Measurements from ENCODE around the gene GOT2.
"Not testable (repeated sequence)": the region's sequence is repeated elsewhere in the genome, so short reads cannot be mapped to it uniquely, and the experiment has no call there.

Gene GOT2

DNA sequence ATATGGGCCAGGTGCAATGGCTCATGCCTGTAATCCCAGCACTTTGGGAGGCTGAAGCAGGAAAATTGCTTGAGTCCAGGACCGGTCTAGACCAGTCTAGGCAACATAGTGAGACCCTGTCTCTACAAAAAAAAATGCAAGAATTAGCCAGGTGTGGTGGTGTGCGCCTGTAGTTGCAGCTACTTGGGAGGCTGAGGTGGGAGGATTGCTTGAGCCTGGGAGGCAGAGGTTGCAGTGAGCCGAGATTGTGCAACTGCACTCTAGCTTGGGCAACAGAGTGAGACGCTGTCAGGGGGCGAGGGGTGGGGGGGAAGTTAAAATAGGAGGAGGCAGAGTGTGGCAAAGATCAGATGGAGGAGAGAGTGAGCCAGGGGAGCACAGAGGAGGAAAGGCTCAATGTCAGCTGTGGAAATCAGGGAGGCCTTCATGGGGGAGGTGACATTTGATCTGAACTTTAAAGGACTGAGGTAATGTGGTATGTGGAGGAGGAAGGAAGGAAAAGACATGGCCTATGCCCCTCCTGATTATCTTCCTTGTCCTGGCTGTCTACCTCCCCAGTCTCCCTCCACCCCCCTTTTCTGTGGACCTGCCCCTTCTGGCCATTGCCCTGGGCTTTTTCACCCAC lies 4.7 kb upstream of the GOT2 start:
- no peak overlapping the region for H3K27ac ChIP-seq (ENCODE audit: low read length)
- H3K4me3 ChIP-seq (ENCODE audit: low read length): no peak overlapping the region
- H3K27me3 ChIP-seq (ENCODE audit: control insufficient read depth, insufficient read depth, low read length): no peaks in the 10 kb centered on the region
- H3K4me1 ChIP-seq (ENCODE audit: control insufficient read depth, low read depth, low read length): peaks cover 4% of the 10 kb centered on the region
- H3K9ac ChIP-seq (ENCODE audit: low read length): no peak overlapping the region
- no peaks in the 10 kb centered on the region for H3K36me3 ChIP-seq (ENCODE audit: control insufficient read depth, low read depth, low read length)
- no peaks in the 10 kb centered on the region for H3K9me3 ChIP-seq (ENCODE audit: control insufficient read depth, low read depth, low read length)

DNA sequence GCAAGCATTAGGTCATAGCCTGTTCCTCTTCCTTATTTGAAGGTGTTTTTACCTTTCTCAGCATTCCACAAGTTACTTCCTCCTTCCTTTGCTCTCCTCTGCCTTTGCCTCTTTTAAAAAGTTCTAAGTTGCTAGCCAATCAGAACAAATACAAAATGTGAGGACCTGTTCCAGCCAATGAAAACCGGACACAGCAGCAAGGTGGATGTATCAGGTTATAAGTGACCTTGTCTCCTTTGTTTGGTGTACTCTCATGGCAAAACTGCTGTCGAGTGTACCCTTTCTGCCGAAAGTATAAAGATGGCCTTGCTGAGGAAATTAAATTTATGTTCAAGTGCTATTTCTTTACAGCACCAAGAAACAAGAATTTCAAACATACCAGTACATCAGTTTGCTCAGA lies 2.2 kb upstream of the GOT2 start:
- H3K9ac ChIP-seq (ENCODE audit: low read length); H3K27me3 ChIP-seq (ENCODE audit: control insufficient read depth, insufficient read depth, low read length); H3K27ac ChIP-seq (ENCODE audit: low read length); H3K9me3 ChIP-seq (ENCODE audit: control insufficient read depth, low read depth, low read length); H3K36me3 ChIP-seq (ENCODE audit: control insufficient read depth, low read depth, low read length); H3K4me3 ChIP-seq (ENCODE audit: low read length): not testable (repeated sequence)
- peaks cover 13% of the 10 kb centered on the region for H3K4me1 ChIP-seq (ENCODE audit: control insufficient read depth, low read depth, low read length)

DNA sequence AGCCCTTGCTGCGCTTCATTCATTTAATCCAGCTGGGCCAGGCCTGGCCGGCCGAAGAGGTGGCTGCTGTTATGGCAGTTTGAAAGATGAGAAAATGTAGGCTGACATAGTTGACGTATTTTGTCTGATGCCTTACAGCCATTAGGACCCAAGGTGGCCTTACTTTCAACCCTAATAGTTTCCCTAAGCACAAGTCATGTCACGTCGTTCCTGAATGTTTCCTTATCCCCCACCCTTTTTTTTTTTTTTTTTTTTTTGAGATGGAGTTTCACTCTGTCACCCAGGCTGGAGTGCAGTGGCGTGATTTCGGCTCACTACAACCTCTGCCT lies 307 bp upstream of the GOT2 start:
- H3K4me3 ChIP-seq (ENCODE audit: low read length): peak overlapping the region; percentile 98
- H3K27ac ChIP-seq (ENCODE audit: low read length): no peak overlapping the region
- peaks cover 5% of the 10 kb centered on the region for H3K36me3 ChIP-seq (ENCODE audit: control insufficient read depth, low read depth, low read length)
- H3K4me1 ChIP-seq (ENCODE audit: control insufficient read depth, low read depth, low read length): peaks cover 13% of the 10 kb centered on the region
- H3K9ac ChIP-seq (ENCODE audit: low read length): peak overlapping the region; percentile 91
- H3K27me3 ChIP-seq (ENCODE audit: control insufficient read depth, insufficient read depth, low read length): no peaks in the 10 kb centered on the region
- no peaks in the 10 kb centered on the region for H3K9me3 ChIP-seq (ENCODE audit: control insufficient read depth, low read depth, low read length)

DNA sequence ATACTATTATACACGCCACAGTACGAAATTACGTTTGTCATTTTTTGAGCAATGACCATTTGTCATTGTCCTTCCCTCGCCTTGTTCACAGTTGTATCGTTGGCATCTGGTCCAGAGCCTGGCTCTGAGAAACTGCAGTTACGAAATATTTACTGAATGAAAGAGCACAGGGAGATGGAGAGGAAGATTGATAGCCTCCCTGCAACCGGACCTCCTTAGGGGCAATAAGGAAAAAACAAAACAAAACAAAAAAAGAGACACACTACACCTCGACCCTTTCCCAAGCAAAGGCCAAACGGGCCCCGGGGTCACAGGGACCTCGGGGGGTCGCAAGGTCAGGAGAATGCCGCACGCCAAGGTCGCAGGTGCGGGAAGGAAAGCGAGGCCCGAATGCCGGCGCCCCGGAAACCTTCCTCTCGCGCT lies 857 bp downstream of the GOT2 start:
- Histone ChIP-seq H3K4me1 (ENCODE audit: control insufficient read depth, low read depth, low read length) (peaks cover 13% of the 10 kb centered on the region), H3K4me3 (ENCODE audit: low read length) (peak overlapping the region; percentile 98), H3K9ac (ENCODE audit: low read length) (peak overlapping the region; percentile 91), H3K9me3 (ENCODE audit: control insufficient read depth, low read depth, low read length) (no peaks in the 10 kb centered on the region), H3K27me3 (ENCODE audit: control insufficient read depth, insufficient read depth, low read length) (no peaks in the 10 kb centered on the region), H3K27ac (ENCODE audit: low read length) (peak overlapping the region; percentile 78), H3K36me3 (ENCODE audit: control insufficient read depth, low read depth, low read length) (peaks cover 5% of the 10 kb centered on the region)

DNA sequence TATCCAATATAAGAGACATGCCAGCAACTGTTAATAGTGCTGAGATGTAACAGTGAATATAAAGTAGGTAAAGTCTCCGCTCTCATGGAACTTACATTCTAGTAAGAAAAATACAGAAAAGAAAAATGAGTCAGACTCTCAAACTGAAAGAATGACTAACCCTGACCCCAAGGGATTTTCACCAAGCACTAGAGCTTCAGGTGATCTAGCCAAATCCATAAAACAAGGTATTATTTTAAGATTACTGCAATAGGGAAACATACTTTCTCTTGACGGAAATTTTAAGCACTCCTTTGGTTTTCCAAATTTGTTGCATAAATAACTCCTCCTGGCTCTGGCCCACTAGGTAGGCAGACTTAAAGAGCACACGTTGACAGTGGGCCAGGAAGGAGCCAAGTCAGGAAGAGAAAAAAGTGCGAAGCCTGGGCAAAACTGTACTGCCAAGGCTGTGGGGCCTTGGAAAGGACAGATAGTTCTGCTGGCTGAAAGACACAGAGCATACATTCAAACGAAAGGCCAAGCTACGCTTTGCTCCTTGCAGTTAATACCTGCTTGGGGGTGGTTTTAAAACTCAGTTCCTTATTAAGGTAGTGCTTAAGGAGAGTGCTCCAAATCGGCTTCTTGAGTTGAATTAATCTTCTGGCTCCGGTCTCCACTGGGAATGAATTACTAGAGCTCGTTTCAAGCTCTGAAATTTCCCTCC lies 1.4 kb downstream of the GOT2 start:
- peak overlapping the region; percentile 78 for H3K27ac ChIP-seq (ENCODE audit: low read length)
- no peaks in the 10 kb centered on the region for H3K9me3 ChIP-seq (ENCODE audit: control insufficient read depth, low read depth, low read length)
- H3K4me3 ChIP-seq (ENCODE audit: low read length): peak overlapping the region; percentile 98
- H3K9ac ChIP-seq (ENCODE audit: low read length): peak overlapping the region; percentile 91
- H3K27me3 ChIP-seq (ENCODE audit: control insufficient read depth, insufficient read depth, low read length): no peaks in the 10 kb centered on the region
- H3K4me1 ChIP-seq (ENCODE audit: control insufficient read depth, low read depth, low read length): peaks cover 13% of the 10 kb centered on the region
- H3K36me3 ChIP-seq (ENCODE audit: control insufficient read depth, low read depth, low read length): peaks cover 6% of the 10 kb centered on the region

DNA sequence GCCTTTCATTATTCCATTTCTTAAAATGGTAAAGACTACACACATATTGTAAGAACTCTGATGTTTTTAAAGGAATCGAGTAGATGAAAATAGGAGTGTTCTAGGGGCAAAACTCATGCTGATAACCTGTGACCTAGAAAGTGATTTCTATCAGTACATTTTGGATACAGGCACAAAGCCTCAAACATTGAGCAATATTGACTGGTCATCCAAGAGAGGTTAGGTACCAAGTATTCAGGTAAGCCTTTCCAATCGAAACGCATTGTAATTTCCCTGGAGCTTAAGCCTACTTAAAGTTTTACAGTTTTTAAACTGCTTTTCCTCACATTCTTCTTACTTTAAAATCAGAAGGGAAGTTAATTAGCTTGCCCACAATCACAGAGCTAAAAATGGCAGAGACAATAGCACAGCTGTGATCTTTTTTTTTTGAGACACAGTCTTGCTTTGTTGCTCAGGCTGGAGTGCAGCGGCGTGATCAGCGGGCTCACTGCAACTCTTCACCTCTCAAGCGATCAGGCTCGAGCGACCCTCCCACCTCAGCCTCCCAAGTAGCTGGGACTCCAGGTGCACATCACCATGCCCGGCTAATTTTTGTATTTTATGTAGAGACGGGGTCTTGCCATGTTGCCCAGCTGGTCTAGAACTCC lies 3.3 kb downstream of the GOT2 start:
- H3K4me3 ChIP-seq (ENCODE audit: low read length): no peak overlapping the region
- H3K27me3 ChIP-seq (ENCODE audit: control insufficient read depth, insufficient read depth, low read length): no peaks in the 10 kb centered on the region
- no peaks in the 10 kb centered on the region for H3K9me3 ChIP-seq (ENCODE audit: control insufficient read depth, low read depth, low read length)
- H3K9ac ChIP-seq (ENCODE audit: low read length): peak overlapping the region; percentile 7
- peaks cover 10% of the 10 kb centered on the region for H3K36me3 ChIP-seq (ENCODE audit: control insufficient read depth, low read depth, low read length)
- no peak overlapping the region for H3K27ac ChIP-seq (ENCODE audit: low read length)
- H3K4me1 ChIP-seq (ENCODE audit: control insufficient read depth, low read depth, low read length): peaks cover 13% of the 10 kb centered on the region

DNA sequence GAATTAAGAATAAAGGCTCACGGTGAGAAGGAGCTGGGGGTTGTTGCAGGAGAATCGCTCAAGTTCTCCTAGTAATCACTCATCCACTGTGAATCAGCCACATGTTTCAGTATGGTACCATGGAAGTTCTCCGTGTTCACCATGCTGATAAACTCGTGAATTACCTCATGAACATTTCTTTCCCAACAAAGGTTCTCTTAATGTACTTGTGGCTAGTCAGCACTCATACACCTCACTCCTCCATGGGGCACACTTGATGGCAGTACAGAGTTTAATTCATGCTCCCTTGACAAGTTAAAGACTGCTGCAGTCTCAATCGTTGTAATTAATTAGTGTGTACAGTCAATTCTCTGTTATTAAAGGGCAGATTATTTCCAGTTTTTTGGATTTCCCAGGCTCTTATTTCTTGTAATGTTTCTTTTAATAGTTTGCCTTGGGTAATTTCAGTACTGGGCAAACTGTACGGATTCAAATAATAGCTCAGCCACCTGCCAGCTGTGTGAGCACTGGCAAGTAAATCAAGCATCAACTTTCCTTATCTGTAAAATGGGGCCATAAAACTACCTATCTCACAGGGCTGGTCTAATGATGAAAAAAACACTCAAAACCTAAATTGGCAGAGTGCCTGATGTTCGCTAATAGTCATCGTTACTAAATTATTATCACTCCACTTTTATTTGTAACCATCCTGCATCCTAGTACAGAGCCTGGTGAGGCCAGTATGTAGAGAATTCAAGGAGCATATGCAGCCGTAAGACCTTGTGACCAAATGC lies 6.1 kb downstream of the GOT2 start:
- no peak overlapping the region for H3K27ac ChIP-seq (ENCODE audit: low read length)
- no peaks in the 10 kb centered on the region for H3K27me3 ChIP-seq (ENCODE audit: control insufficient read depth, insufficient read depth, low read length)
- H3K36me3 ChIP-seq (ENCODE audit: control insufficient read depth, low read depth, low read length): peaks cover 19% of the 10 kb centered on the region
- H3K4me3 ChIP-seq (ENCODE audit: low read length): no peak overlapping the region
- H3K9ac ChIP-seq (ENCODE audit: low read length): no peak overlapping the region
- H3K9me3 ChIP-seq (ENCODE audit: control insufficient read depth, low read depth, low read length): no peaks in the 10 kb centered on the region
- peaks cover 7% of the 10 kb centered on the region for H3K4me1 ChIP-seq (ENCODE audit: control insufficient read depth, low read depth, low read length)

DNA sequence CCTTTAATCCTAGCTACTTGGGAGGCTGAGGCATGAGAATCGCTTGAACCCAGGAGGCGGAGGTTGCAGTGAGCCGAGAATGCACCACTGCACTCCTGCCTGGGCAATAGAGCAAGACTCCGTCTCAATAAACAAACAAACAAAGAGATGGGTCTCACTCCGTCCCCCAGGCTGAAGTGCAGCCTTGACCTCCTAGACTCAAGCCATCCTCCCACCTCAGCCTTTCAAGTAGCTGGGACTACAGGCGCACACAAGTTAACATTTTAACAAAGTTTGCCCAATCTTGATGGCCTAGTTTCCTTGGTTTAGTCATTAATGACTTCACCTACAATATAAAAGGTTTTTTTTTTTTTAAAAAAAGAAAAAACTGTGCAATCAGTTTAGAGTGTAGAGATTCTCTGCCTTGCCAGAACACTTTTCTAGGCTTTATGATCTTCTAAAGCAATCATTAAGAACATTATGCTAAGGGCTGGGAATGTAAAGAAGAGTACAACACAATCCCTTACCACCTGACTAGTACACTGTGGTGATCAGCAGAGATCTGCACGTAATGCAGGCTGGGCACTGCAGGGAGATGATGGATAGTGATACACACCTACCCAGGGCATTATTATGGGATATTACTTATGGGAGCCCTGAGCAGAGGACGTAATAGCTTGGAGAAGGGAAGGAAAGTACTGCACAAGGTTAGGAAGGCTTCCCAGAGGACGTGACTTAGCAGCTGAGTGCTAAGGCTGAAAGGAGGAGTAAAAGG lies 6.9 kb downstream of the GOT2 start:
- Histone ChIP-seq H3K9ac (ENCODE audit: low read length) (no peak overlapping the region), H3K9me3 (ENCODE audit: control insufficient read depth, low read depth, low read length) (no peaks in the 10 kb centered on the region), H3K36me3 (ENCODE audit: control insufficient read depth, low read depth, low read length) (peaks cover 25% of the 10 kb centered on the region)

DNA sequence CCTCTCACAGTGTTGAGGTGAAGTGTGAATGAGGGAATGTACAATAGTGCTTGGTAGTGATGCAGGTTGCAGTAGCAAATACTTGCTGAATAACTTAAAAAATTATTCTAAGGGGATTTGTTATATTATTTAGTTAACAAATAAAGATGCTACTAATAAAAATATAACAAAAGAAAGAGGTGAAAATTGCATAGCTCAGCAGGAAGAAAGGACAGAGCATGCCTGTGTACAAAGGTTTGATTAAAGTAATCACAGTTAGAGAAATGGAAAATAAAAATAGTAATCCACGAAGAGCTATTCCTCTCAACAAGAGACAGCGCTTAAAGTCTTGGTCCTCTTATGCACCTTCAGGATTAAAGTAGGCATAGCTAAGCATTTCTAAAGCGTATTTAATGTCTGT lies 11.0 kb downstream of the GOT2 start:
- Histone ChIP-seq H3K9me3 (ENCODE audit: control insufficient read depth, low read depth, low read length) (no peaks in the 10 kb centered on the region), H3K9ac (ENCODE audit: low read length) (no peak overlapping the region), H3K36me3 (ENCODE audit: control insufficient read depth, low read depth, low read length) (peaks cover 57% of the 10 kb centered on the region), H3K4me3 (ENCODE audit: low read length) (no peak overlapping the region), H3K4me1 (ENCODE audit: control insufficient read depth, low read depth, low read length) (no peaks in the 10 kb centered on the region), H3K27ac (ENCODE audit: low read length) (no peak overlapping the region), H3K27me3 (ENCODE audit: control insufficient read depth, insufficient read depth, low read length) (no peaks in the 10 kb centered on the region)

More for the DNA sequence above, 6.9 kb downstream of the GOT2 start:
- H3K4me1 ChIP-seq (ENCODE audit: control insufficient read depth, low read depth, low read length): no peaks in the 10 kb centered on the region
- H3K4me3 ChIP-seq (ENCODE audit: low read length): no peak overlapping the region
- no peak overlapping the region for H3K27ac ChIP-seq (ENCODE audit: low read length)
- no peaks in the 10 kb centered on the region for H3K27me3 ChIP-seq (ENCODE audit: control insufficient read depth, insufficient read depth, low read length)

DNA sequence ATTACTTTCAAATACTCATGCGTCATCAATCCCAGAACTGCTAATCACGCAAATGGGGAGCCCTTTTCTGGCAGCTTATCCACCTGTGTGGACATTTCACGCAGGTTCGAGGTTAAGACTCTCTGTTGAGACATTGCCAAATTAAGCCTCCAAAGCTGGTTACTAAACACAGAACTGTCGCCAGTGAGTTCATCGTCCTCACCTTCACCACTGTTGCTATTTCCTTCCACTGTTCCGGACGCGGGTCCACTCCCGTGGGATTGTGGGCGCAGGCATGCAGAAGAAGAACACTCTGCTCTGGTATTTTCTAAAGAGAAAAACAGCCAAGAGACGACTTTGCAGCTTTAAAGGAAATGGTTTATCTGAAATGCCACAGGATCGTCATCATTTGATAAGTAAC lies 16.1 kb downstream of the GOT2 start:
- no peaks in the 10 kb centered on the region for H3K9me3 ChIP-seq (ENCODE audit: control insufficient read depth, low read depth, low read length)
- H3K36me3 ChIP-seq (ENCODE audit: control insufficient read depth, low read depth, low read length): peaks cover 82% of the 10 kb centered on the region
- no peak overlapping the region for H3K4me3 ChIP-seq (ENCODE audit: low read length)
- no peaks in the 10 kb centered on the region for H3K4me1 ChIP-seq (ENCODE audit: control insufficient read depth, low read depth, low read length)
- no peak overlapping the region for H3K27ac ChIP-seq (ENCODE audit: low read length)
- H3K27me3 ChIP-seq (ENCODE audit: control insufficient read depth, insufficient read depth, low read length): no peaks in the 10 kb centered on the region
- no peak overlapping the region for H3K9ac ChIP-seq (ENCODE audit: low read length)

DNA sequence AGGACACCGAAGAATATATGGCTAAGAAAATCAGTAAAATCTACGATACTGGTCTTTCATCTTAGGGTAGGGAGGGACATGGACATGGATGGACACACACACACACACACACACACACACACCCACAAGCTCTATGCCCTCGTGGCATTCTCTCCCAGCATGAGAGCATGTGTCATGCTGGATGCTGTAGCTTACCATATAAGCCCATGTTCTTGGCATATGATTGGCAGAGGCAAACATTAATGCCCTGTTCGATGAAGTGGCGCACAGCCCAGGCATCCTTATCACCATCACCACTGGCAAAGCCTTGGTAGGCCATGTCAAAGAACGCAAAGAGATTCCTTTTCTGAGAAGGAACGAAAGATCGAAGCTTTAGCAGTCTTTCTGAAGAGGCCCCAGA lies 17.6 kb downstream of the GOT2 start:
- peaks cover 73% of the 10 kb centered on the region for H3K36me3 ChIP-seq (ENCODE audit: control insufficient read depth, low read depth, low read length)

More for the DNA sequence above, 17.6 kb downstream of the GOT2 start:
- no peaks in the 10 kb centered on the region for H3K27me3 ChIP-seq (ENCODE audit: control insufficient read depth, insufficient read depth, low read length)
- H3K4me3 ChIP-seq (ENCODE audit: low read length): no peak overlapping the region
- no peak overlapping the region for H3K9ac ChIP-seq (ENCODE audit: low read length)
- H3K4me1 ChIP-seq (ENCODE audit: control insufficient read depth, low read depth, low read length): no peaks in the 10 kb centered on the region
- H3K9me3 ChIP-seq (ENCODE audit: control insufficient read depth, low read depth, low read length): no peaks in the 10 kb centered on the region
- H3K27ac ChIP-seq (ENCODE audit: low read length): no peak overlapping the region

Measured in iPS-18a (cell line).